Endothelial cell of umbilical vein (primary cell): ENCODE measurements around the gene ASCL4. TPM values are rescaled to one million over a fixed set of nuclear protein-coding genes. Genes with fewer than 3 reads are reported as not detected.

Source experiments
- BruUV-seq: library from RNA; stranded (reverse); fragments of 400-500 nt; replicated peaks from 2 replicates; lab custom pipeline; 2021; lab: Mats Ljungman, UMichigan
- CTCF ChIA-PET: fragments of 300-600, 350-600 bp; sonication (Branson Sonifier 250); formaldehyde crosslinking; loops from one replicate; lab custom pipeline; 2021; ENCODE audit warnings: antibody characterized with exemption, inconsistent platforms; lab: Charles Lee
- POLR2A ChIA-PET: fragments of 300-600, 350-600 bp; sonication (Branson Sonifier 250); formaldehyde crosslinking; loops from one replicate; lab custom pipeline; 2021; ENCODE audit warnings: antibody characterized with exemption, inconsistent platforms; lab: Charles Lee
- DNase-seq: peaks from one replicate; pipeline ENCODE4 v3.0.0-alpha.2; 2011; ENCODE audit warnings: low read depth, low spot score
- FAIRE-seq: peaks from 2 replicates; lab custom pipeline; 2011; peaks lifted over from hg19 to GRCh38; lab: Jason Lieb, UNC
- H2AFZ ChIP-seq: 2 replicates; pipeline ENCODE4 v1.6.0; 2012; ENCODE audit warnings: low read depth, low read length, control low read depth, inconsistent platforms
- H3K27ac ChIP-seq: 2 replicates; pipeline ENCODE4 v1.5.1; 2011; ENCODE audit warnings: low read depth, mild to moderate bottlenecking, control low read depth, low read length, moderate library complexity; ENCODE audit not compliant: insufficient read depth
- H3K27me3 ChIP-seq, 2 experiments: 2 replicates each; pipeline versions ENCODE4 v1.6.0 to v1.6.1; 2011; ENCODE audit warnings: low read length in 2 of 2, mixed read lengths in 1 of 2; ENCODE audit not compliant: control insufficient read depth in 2 of 2, insufficient read depth in 2 of 2
- H3K36me3 ChIP-seq, 2 experiments: 2 replicates in 1 of 2; 3 replicates in 1 of 2; pipeline ENCODE4 v1.5.1; 2011; ENCODE audit warnings: low read length in 2 of 2, mild to moderate bottlenecking in 1 of 2, moderate library complexity in 1 of 2; ENCODE audit not compliant: control insufficient read depth in 2 of 2, insufficient read depth in 2 of 2; ENCODE audit errors: extremely low read depth in 1 of 2
- H3K4me1 ChIP-seq: 3 replicates; pipeline ENCODE4 v1.5.1; 2011; ENCODE audit warnings: mild to moderate bottlenecking, low read length; ENCODE audit not compliant: control insufficient read depth, insufficient read depth; ENCODE audit errors: extremely low read depth
- H3K4me2 ChIP-seq: 2 replicates; pipeline ENCODE4 v1.6.1; 2011; ENCODE audit warnings: low read length, control low read depth, mixed read lengths; ENCODE audit not compliant: insufficient read depth
- H3K4me3 ChIP-seq, 3 experiments: fragments of 200-600 bp in 1 of 3; sonication (generic), shearing (Covaris generic) in 1 of 3; replicated peaks in 1 of 3; 2 replicates each; pipeline ENCODE4 v1.5.1; 2011 to 2016; ENCODE audit warnings: control low read depth in 3 of 3, low read length in 3 of 3, mild to moderate bottlenecking in 2 of 3, inconsistent platforms in 1 of 3, low read depth in 1 of 3, moderate library complexity in 1 of 3; ENCODE audit not compliant: insufficient read depth in 1 of 3
- H3K79me2 ChIP-seq: 2 replicates; pipeline ENCODE4 v1.6.0; 2012; ENCODE audit warnings: low read length, inconsistent platforms; ENCODE audit not compliant: control insufficient read depth, insufficient read depth
- H3K9ac ChIP-seq: replicated peaks from 2 replicates; pipeline ENCODE3; 2011; ENCODE audit warnings: low read length, control low read depth; ENCODE audit not compliant: insufficient read depth; ENCODE audit errors: extremely low read depth
- H3K9me1 ChIP-seq: replicated peaks from 3 replicates; pipeline ENCODE4 v1.6.0; 2011; ENCODE audit warnings: mild to moderate bottlenecking, low read length; ENCODE audit not compliant: control insufficient read depth, insufficient read depth; ENCODE audit errors: extremely low read depth
- H3K9me3 ChIP-seq: replicated peaks from 2 replicates; pipeline ENCODE4 v1.5.1; 2012; ENCODE audit warnings: low read length, inconsistent platforms; ENCODE audit not compliant: control insufficient read depth, insufficient read depth
- H4K20me1 ChIP-seq: replicated peaks from 2 replicates; pipeline ENCODE3; 2011; ENCODE audit warnings: mild to moderate bottlenecking, low read length; ENCODE audit not compliant: control insufficient read depth, insufficient read depth; ENCODE audit errors: extremely low read depth
- CTCF ChIP-seq, 2 donors: IDR thresholded peaks; 1 replicate in 1 of 2; 2 replicates in 1 of 2; pipeline ENCODE4 v1.5.1; 2011; ENCODE audit warnings: low read length in 2 of 2, mild to moderate bottlenecking in 2 of 2, moderate library complexity in 2 of 2, control low read depth in 1 of 2, inconsistent platforms in 1 of 2, low read depth in 1 of 2; ENCODE audit not compliant: insufficient read depth in 1 of 2; ENCODE audit errors: extremely low read depth in 1 of 2
- FOS ChIP-seq: IDR thresholded peaks from 2 replicates; pipeline ENCODE4 v1.6.1; 2011; ENCODE audit warnings: mild to moderate bottlenecking, low read length, moderate library complexity, borderline replicate concordance; ENCODE audit not compliant: insufficient read depth
- JUN ChIP-seq: IDR thresholded peaks from 2 replicates; pipeline ENCODE4 v1.6.1; 2011; ENCODE audit warnings: borderline replicate concordance, low read depth; ENCODE audit not compliant: insufficient read length, insufficient read depth
- dilution Hi-C: fragments of 300-500 bp; cut with MboI; formaldehyde crosslinking; loops from one replicate; pipeline ENCODE4 v1.15.0; 2019; ENCODE audit warnings: low sequenced_read_pairs; ENCODE audit not compliant: extremely low pct_ligation_motif_present
- intact Hi-C: fragments of 100-400 bp; cut with micrococcal nuclease; formaldehyde crosslinking; loops from one replicate; pipeline ENCODE4 v1.10.0; 2022
- polyA plus RNA-seq, 4 experiments: library from polyadenylated mRNA; depleted of rRNA in 3 of 4; stranded (reverse) in 3 of 4; unstranded in 1 of 4; fragments of >200 nt; gene quantifications; 2 replicates each; pipeline versions ENCODE4 v1.2.1 to v1.2.3, GENCODE V29; 2011 to 2012; ENCODE audit warnings: missing spikeins in 1 of 4
- total RNA-seq: library from RNA; stranded (reverse); gene quantifications from 2 replicates; pipeline ENCODE4 v1.2.3, GENCODE V29; 2021

ASCL4 gene
- total and polyA plus RNA-seq, 2 donors (not counting 3 experiments of a cell fraction or from before 2014, with no cell fraction given): not detected

- peaks cover 51% of the 10 kb centered on the region for H3K79me2 ChIP-seq
- peak overlapping the region; percentile 95 for H3K9ac ChIP-seq
- FAIRE-seq: peak; percentile 85
These were observed 15.1 kb upstream of the ASCL4 start for GRCh38 chr12:107759410-107759809.

More at GRCh38 chr12:107759410-107759809, 15.1 kb upstream of the ASCL4 start:
- ChIA-PET CTCF (interaction anchor here (1.0 to 1.7 kb wide), 4 partner anchors 14 to 126 kb away, joined by 3 to 7 read pairs (median 4); no protein-coding TSS in a partner anchor), POLR2A (interaction anchor here (0.7 kb wide), 1 partner anchor 665 kb away, joined by 3 read pairs; no protein-coding TSS in a partner anchor)
- peak; percentile 65 for DNase-seq
- TF ChIP-seq CTCF (IDR thresholded peaks at IDR 0.05; ENCODE audit: extremely low read depth in 1 of 2, insufficient read depth in 1 of 2, low read depth in 1 of 2, low read length in 2 of 2) (no peak), FOS (peak; percentile 60), JUN (peak; percentile 59)
- H3K27ac ChIP-seq: peak overlapping the region; percentile 74
- H3K36me3 ChIP-seq: peaks cover 8 to 14% of the 10 kb centered on the region in 2 experiments
- H3K27me3 ChIP-seq: peaks cover under 1 to 6% of the 10 kb centered on the region in 2 experiments
- no peak overlapping the region for H2AFZ ChIP-seq
- BruUV-seq: no TSS peak
- dilution Hi-C loops (no loop called here), intact Hi-C loops (loop anchor here (1.0 to 2.0 kb wide), 2 partner anchors 10 to 15 kb away; no protein-coding TSS in a partner anchor)
- peak overlapping the region; percentile 95 for H3K4me2 ChIP-seq
- H3K9me1 ChIP-seq: no peaks in the 10 kb centered on the region
- no peaks in the 10 kb centered on the region for H3K9me3 ChIP-seq
- peak overlapping the region; percentile 52 to 88 (median 71) for H3K4me3 ChIP-seq
- no peaks in the 10 kb centered on the region for H4K20me1 ChIP-seq
- peaks cover 27% of the 10 kb centered on the region for H3K4me1 ChIP-seq
